Inferior parietal cortex (tissue), 1 donor: Measurements from ENCODE around the gene HHIPL1.
A peak's percentile ranks its signal among the peaks of the same experiment; 100 is the strongest.

Experiments
- DNase-seq: peaks from one replicate; pipeline ENCODE4 v3.0.0-alpha.2; 2016; ENCODE audit errors: extremely low spot score

HHIPL1 gene

GRCh38 chr14:99611646-99612045 lies 33.3 kb upstream of the HHIPL1 start:
- no peak for DNase-seq

DNA sequence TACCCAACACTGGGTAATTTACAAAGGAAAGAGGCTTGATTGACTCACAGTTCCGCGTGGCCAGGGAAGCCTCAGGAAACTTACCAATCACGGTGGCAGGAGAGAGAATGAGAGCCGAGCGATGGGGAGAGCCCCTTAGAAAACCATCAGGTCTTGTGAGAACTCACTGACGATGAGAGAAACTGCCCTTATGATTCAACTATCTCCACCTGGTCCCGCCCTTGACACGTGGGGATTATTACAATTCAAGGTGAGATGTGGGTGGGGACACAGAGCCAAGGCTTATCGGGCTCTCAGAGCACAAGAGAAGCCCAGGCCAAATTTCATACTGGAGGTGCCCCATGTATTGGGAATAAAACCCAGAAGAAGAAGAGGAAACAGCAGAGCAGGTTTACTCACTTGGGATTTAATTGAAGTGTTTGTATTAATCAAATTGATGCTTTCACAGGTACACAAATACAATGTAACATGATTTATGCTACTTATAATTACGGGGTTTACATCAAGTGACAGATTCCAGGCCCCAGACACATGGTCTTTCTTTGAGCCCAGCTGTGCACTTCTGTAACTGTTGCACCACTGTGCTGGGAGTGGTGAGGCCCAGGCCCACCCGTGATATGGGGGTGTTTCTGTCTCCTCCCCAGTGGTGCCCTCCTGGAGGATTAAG lies 32.7 kb upstream of the HHIPL1 start:
- no peak for DNase-seq

GRCh38 chr14:99612738-99613330 lies 32.1 kb upstream of the HHIPL1 start:
- DNase-seq: no peak

- DNase-seq: no peak
These were observed 29.3 kb upstream of the HHIPL1 start for GRCh38 chr14:99615497-99616157.

GRCh38 chr14:99616832-99617800 lies 27.8 kb upstream of the HHIPL1 start:
- DNase-seq: no peak

DNA sequence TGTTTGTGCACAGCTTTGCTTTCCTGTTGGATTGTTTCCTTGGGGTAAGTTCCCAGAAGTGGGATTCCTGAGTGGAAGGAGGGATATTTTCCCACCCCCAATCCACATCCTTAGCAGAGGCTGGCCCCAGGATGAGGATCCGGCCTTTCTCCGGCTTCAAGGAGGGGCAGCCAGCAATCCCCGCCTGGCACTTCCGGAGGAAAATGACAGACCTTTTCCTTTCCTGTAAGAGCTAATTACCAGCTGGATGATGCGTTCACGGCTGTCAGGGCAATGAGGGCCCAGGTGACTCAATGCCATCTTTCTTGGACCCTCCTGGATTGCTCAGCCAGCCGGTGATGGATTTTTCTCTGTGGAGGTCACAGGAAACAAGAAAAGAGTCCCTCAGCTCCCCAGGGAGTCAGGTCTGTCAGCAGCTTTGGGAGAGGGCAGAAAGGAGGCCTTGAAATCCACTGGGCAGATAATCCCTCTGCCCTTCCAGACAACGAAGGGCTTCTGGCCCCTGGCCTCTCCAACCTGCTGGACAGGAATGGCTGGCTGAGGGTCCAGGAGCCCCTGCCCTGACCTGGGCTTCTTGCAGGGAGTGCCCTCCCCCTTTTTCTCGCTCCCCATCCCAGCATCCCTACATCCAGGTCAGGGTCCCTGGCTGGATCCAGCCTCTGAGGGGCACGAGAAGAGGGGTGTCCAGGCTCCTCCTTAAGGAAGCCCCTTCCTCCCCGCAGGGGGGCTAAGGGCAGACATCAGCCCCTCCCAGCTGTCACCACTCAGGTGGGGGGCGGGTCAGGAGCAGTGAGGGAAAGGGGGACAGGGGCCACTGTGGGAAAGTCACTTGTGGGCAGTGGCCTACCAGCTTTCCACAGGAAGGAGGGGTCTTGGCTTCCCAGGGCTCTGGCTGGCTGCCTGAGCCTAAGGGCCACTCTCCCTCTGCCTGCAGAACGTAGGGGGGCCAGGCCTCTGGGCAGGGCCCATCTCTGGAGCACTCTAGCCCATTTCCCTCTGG lies 24.8 kb upstream of the HHIPL1 start:
- DNase-seq: no peak

DNA sequence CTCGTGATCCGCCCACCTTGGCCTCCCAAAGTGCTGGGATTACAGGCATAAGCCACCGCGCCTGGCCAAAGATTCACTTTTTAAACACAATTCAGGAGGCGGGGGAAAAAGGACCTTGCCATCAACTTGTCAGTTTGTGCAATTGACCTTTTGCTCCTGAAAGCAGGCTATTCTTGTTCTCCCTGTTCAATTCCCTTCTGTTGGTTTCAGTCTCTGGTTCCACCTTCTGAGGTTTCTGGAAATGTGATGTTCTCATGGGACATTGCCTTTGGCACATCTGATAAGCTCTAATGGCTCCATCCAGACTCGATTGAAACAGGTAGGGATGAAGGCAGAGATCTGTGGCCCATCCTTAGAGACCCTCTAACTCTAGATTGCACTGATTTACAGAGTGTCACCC lies 23.0 kb upstream of the HHIPL1 start:
- DNase-seq: no peak

- no peak for DNase-seq
These were observed 20.9 kb upstream of the HHIPL1 start for GRCh38 chr14:99624024-99624423.

- no peak for DNase-seq
These were observed 20.0 kb upstream of the HHIPL1 start for GRCh38 chr14:99624971-99625370.

- no peak for DNase-seq
These were observed 19.5 kb upstream of the HHIPL1 start for GRCh38 chr14:99625476-99625875.

DNA sequence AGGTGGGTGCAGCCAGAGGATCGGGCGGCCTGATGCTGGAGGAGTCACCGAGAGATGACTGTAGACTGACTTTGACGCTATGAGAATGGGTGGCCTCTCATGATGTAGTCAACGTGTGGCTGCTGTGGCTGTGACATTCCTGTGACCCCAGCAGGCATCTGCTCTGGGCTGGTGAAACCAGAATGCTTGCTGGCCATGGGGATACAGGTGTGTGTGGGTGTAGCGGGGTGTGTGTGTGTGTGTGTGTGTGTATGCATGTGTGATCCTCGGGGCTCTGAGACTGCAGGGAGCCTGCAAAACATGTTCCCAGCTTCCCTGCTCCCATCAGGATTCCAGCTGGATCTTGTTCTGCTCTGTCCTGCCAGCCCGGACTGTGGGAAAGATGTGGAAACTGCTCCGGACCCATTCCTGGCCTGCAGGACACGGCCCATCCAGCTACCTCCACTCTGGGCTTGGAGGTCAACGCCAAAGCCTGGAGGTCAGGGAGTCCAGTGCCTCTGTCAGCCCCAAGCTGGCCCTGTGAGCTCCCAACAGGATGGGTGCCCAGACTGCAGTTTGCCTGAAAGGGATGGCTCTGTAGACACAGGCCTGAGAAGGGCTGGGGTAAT lies 18.8 kb upstream of the HHIPL1 start:
- DNase-seq: no peak

DNA sequence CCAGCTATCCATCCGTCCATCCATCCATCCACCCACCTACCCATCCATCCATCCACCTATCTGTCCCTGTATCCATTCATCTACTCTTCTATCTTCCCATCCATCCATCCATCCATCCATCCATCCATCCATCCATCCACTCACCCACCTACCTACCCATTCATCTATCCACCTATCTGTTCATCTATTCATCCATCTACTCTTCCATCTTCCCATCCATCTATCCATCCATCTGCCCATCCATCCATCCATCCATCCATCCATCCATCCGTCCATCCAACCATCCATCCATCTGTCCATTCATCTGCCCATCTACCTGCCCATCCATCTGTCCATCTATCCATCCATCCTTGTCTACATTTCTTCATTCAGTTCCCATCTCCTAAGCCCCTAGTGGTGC lies 17.8 kb upstream of the HHIPL1 start:
- DNase-seq: no peak

DNA sequence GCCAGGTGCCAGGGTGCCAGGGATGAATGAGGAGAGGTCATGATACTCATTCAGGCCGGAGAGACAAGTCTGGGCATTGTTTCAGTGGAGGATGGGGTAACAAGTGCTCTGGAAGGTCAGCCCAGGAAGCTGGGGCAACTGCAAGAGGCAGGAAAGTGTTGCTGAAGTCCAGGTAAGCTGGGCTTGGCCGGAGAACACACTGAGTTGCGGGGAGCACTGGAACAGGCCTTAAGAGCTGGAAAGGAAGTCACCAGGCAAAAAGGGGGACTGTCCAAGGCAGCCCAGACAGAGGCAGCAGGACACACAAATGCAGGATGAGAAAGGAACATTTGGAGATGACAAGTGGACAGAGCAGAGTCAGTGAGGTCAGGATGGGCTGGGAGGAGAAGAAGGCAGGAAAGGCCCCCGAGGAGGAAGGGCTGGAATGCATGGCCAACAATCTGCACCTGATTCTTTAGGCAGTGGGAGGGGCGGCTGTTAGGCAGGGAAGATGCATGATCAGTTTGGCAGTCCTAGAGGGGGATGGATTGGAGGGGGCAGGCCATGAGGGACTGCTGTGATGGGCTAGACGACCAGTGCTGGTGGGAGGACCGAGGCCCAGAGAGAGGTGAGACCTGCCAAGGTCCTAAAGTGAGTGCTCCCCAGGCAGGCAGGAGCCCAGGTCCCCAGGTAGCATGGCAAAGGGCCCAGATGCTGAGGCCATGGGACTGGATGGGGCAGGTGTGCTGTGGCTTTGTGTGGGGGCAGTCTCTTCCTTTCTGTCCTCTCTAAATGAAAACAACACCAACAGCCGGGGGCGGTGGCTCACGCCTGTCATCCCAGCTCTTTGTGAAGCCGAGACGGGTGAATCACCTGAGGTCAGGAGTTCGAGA lies 17.2 kb upstream of the HHIPL1 start:
- DNase-seq: no peak

DNA sequence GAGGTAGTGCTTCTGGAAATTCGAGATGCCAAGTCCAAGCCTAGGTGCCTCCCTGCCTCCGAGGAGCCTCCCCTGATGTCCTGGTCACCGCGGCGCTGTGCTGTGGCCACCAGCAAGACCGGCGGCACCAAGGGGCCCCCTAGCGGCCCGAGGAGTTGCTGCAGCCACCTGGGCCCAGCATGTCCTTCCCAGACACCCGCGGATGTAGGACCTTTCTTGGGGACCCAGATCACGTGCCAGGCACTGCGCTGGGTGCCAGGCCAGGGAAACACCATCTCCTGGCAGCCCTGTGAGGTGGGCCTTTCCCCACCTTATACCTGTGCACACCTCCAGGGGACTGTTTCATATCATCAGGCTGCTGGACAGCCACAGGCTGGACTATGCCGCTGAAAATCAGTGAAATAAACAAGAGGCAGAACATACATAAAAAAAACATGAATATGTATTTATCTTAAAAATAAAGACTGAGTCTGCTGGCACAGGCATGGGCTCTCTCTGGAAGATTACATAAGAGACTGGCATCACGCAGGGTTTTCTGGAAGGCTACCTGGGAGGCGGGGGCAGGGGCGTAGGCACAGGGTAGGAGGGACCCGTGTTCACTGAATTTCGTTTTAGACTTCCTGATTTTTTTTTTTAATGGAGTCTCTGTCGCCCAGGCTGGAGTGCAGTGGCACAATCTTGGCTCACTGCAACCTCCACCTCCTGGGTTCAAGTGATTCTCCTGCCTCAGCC lies 15.9 kb upstream of the HHIPL1 start:
- peak; percentile 76 for DNase-seq

DNA sequence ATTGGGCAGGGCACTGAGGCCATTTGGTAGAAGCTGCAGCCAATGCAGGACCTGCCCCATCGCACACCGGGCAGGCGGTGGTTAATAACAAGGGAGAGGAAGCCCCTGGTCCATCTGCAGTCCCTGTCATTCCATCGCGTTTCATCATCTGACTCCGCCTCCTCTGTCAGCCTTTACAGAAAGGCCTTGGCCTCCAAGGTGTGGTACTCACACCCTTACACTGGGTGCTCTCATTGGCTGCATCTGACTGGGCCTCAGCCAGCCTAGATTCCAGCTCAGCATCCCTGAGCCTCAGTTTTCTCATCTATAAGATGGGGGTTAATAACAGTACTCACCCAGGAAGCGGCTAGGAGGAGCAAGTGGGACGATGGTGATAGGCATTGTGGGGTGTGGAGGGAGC lies 14.7 kb upstream of the HHIPL1 start:
- DNase-seq: no peak

DNA sequence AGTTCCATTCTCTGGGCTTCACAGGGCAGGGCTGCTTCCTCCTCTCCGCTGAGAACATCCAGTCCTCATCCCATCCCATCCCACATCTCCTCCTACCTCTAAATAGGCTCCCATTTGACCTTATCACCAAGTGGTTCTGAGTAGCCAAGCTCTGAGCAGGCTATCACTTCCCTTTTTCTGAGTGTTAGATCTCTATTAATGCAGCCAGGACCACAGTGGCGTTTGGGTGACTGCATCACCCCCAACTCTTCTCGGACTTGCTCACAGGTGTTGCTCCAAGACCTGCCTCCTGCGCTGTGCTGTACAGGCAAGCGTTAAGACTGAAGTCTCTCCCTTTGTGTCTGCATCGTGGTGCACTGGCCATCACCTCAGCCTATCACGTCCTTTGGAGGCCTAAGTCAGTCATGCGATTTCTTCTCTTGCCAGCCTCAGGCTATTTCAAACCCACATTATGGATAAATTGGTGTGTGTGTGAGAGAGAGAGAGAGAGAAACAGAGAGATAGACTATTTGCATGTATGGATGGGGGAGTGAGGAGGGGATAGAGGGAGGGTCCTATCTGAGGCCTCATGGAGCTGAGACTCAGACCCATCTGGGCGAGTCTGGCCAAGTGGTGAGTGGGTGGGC lies 12.4 kb upstream of the HHIPL1 start:
- DNase-seq: no peak

DNA sequence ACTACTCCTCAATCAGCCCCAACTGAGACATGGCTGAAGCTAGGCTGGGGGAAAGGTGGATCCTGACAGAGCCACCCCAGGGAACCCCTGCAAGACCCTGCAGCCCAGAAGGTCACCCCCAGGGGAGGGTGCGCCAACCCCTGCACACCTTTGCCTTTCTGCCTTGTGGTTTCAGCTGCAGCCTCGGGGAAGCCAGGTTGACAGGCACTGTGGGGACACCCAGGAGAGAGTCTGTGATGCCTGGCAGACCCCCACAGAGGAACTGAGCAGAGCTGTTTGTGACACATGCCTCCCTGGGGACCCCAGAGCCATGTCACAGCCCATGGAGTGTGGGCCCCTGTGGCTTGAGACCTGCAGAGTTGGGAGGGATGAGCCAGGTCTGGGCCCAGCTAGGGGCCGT lies 11.8 kb upstream of the HHIPL1 start:
- DNase-seq: no peak

DNA sequence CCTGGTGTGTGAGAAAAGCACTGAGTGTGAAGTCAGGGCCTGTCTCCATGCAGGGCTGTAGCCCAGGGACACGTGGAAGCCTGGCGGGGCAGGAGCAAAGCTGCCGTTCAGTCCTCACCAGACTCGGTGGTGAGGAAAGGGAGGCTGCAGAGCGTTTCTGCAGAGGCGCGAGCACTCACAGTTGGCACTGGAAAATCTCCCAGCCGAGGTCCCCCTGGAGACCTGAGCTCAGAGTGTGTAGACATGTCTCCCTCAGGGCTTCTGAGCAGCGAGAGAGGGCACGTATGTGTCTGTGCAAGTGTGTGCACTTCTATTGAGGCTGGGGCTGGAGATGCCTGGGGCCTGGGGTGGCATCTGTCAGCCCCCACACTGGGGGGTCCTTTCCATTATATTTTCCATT lies 11.0 kb upstream of the HHIPL1 start:
- no peak for DNase-seq
